ENCODE data around the gene CUL7.

CUL7 gene

DNA sequence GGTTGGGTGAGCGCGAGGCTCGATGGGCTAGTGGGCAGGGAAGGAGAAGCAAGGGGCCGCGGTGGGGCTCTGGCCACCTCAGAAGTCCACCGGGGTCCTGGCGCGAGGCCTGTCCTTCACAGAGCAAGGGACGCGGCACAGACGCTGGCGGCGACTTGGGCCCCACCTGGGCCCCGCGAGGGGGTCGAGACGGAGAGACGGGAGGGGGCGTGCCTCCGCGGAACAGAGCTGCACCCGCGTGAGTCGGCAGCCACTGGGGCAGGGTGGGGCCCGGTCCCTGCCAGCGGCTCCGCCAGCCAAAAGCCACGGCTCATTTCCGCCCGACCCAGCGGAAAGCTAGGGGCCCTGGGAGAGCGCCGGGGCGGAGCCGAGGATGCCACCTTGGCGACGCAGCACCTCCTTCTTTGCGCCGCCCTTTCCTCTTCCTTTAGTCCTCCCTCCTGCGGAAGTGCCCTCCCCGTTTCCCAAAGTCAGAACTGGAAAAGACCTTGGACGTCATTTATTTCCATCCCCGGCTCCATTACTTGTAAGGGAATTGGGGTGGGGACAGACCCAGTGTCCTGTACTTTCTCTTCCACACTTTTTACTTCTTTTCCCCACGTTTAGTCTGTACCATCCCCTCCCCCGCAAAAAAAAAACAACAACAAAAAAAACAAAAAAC lies at the start of gene CUL7:
TSS of gene CUL7 (minus strand) at position 307 of the 661 bp plus-strand sequence. CDS start 1,063 bp downstream, outside the sequence.
- peak; percentile 92 for DNase-seq (ENCODE audit: low read depth)

- DNase-seq (ENCODE audit: low read depth) = no peak
Observed at GRCh38 chr6:43101497-43101896, 47.8 kb upstream of the CUL7 start.

- DNase-seq (ENCODE audit: low read depth) = no peak
Observed at GRCh38 chr6:43097502-43097901, 43.9 kb upstream of the CUL7 start.

DNA sequence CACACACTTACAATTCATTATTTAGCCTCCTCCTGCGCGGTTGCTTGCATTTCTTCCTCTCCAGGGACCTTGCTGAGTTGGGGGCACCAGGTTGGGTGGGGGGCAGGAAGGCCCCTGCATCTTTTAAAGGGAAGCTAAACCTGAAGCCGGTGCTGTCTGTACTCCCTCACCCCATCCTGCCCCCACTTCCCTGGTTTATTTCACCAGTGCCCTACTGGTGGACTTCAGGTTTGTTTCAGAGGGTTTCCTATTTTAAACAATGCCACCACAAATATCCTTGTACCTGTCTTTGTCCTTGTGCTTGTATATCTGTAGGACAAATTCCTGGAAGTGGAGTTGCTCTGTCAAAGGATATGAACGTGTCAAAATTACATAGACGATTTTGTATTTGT lies 43.4 kb upstream of the CUL7 start:
- no peak for DNase-seq (ENCODE audit: low read depth)

DNA sequence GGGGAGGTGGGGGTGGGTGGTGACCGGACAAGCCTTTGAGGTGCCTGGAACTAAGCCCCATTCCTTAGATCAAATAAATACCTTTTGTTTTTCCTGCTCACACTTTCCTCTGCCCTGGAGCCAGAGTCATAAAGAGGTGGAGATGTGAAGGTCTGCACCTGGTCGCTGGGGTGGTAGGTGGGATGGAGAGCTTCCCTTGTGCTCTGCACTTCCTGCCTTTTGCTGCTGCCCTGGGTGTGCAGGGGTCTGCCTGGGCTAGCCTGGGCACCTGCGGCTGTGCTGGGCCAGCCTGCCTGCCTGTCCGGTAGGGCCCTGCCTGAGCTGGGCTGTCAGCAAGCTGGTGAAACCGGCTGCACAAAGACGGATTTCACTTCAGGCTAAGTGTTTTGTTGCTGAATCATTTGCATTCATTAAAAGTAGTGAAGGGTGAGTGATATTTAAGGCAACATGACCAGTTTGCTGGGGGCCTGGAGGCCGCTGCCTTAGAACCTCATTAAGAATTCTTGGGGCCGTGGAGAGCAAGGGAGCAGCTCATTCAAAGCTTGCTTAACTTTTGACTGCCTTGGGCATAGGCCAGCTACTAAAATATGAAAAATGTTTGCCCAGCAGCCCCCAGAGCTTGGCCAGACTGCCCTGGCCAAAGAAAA lies 42.9 kb upstream of the CUL7 start:
- DNase-seq (ENCODE audit: low read depth) = peak; percentile 82

- no peak for DNase-seq (ENCODE audit: low read depth)
Observed at GRCh38 chr6:43095939-43096338, 42.3 kb upstream of the CUL7 start.

GRCh38 chr6:43093436-43094289 lies 40.0 kb upstream of the CUL7 start:
- DNase-seq (ENCODE audit: low read depth) = peak; percentile 84

GRCh38 chr6:43092635-43093034 lies 39.0 kb upstream of the CUL7 start:
- DNase-seq (ENCODE audit: low read depth) = no peak

GRCh38 chr6:43091436-43091991 lies 37.9 kb upstream of the CUL7 start:
- DNase-seq (ENCODE audit: low read depth) = no peak

GRCh38 chr6:43091020-43091419 lies 37.4 kb upstream of the CUL7 start:
- no peak for DNase-seq (ENCODE audit: low read depth)

DNA sequence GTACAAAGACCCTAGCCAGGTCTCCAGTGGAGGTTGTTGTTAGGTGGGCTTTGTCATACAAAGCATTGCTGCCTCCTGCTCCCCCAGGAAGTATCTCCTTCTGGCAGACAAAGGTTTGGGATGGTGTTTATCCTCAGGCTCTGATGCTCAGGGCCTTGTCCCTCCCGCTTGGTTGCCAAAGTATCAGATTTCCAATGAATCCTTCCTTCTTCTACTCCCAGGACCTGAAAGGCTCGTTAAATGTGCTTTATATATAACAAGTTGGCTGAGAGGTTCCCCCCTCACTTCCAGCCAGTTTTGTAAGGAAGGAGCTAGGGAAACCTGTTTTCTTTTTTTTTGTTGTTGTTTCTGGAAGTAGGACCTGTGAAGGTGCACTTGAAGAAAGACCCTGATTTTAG lies 36.9 kb upstream of the CUL7 start:
- DNase-seq (ENCODE audit: low read depth) = no peak

GRCh38 chr6:43089874-43090558 lies 36.4 kb upstream of the CUL7 start:
- peak; percentile 39 for DNase-seq (ENCODE audit: low read depth)

DNA sequence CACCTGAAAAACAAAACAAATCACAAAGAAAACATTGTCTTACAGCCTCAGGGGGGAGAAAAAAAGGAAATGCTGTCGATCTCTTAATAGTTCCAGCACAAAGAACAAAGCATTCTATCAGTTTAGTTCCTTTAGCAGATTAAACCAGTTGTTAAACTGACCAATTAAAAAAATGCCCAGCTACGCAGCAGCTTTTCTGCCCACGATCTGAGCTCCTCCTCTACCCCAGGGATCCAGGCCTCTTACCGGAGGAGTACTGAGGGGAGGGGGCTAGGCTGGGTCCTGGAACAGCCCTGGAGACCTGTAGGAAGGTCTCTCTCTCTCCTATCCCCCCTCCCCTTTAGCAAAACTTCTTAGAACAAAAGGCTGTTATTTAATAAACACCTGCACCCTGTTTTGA lies 35.8 kb upstream of the CUL7 start:
- no peak for DNase-seq (ENCODE audit: low read depth)

DNA sequence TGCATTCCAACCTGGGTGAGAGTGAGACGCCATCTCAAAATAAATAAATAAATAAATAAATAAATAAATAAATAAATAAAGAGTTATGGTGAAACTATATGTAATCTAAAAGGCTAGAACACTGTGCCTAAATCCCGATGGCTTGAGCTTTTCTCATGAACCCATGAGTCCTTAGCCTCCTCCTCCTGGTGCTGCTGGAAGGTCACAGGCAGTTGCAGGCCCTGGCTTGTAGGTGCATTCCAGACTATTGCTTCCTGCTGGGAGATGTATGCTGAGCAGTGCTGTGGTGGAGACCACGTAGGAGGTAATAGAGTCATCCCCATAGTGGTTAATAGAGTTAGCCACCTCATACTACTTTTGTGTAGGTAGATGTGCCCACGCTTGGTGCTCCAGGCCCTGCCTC lies 35.0 kb upstream of the CUL7 start:
- DNase-seq (ENCODE audit: low read depth) = no peak

DNA sequence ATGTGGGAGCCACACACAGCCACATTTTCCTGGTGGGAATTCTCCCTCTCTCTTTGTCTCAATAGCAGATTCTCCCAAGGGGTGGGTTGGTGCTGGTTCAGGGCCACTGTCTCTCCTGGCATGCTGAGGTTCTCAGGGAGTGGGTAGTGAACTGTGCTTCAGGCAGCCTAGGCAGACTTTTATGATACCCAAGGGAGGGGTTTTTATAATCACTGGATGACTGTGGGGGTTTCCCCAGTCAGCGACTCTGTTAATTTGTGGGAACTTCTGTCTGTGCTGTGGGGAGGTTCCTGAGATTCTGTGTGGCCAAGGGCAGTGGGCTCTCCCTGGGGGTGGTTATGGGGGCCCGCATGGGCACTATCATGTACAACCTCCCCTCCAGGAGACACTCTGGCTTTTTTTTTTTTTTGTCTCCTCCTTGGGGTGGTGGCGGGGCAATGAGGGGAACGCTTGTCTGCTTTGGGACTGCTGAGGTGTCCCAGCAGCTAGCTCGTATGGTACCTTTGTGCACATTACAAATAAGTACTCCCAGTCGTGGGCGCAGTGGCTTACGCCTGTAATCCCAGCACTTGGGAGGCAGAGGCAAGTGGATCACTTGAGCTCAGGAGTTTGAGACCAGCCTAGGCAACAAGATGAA lies 32.5 kb upstream of the CUL7 start:
- no peak for DNase-seq (ENCODE audit: low read depth)

- DNase-seq (ENCODE audit: low read depth) = no peak
Observed at GRCh38 chr6:43082806-43083655, 29.4 kb upstream of the CUL7 start.

DNA sequence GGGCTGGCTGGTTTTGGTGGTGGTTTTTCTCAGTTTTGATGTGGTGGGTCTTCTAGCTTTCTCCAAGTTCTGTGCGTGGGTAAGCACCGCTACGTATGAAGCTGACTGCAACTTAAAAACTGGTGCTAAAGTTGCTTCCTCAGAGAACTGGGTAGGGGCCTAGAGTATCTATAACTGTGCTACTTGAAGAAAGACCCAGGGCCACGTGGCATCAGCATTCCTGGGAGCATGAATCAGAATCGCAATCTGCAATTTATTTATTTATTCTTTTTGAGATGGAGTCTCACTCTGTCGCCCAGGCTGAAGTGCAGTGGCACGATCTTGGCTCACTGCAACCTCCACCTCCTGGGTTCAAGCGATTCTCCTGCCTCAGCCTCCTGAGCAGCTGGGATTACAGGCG lies 28.3 kb upstream of the CUL7 start:
- DNase-seq (ENCODE audit: low read depth) = peak; percentile 51

- no peak for DNase-seq (ENCODE audit: low read depth)
Observed at GRCh38 chr6:43081043-43081442, 27.4 kb upstream of the CUL7 start.

GRCh38 chr6:43078691-43079090 lies 25.0 kb upstream of the CUL7 start:
- DNase-seq (ENCODE audit: low read depth) = peak; percentile 55

DNA sequence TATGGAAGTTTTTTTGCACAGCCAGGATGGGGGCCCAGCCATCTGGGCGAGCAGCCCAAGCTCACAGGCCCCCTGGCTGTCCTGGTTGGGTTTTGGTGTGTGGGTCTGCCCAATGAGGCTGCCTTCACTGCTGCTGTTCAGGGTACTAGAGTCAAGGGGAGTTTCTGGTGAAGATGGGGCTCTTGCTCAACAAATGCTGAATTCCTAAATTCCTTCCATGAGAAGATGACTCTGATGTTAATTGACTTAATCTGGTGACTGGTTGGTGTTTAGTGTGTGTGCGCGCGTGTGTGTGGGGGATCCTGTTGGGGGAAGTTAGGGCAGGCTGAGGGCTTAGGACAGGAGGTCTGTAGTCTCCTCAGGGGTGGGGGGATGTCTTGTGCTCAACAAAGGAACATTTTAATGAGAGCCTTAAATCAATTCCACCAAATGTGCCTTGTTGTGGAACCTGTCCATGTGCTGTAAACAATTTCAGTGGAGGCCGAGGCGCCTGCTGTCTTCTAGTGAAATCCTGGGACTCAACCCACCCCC lies 24.4 kb upstream of the CUL7 start:
- no peak for DNase-seq (ENCODE audit: low read depth)
